Naive thymus-derived CD8-positive, alpha-beta T cell (primary cell): ENCODE measurements around the gene HOXA2. TPM values are rescaled to one million over a fixed set of nuclear protein-coding genes. Genes with fewer than 3 reads are reported as not detected.
A peak's percentile ranks its signal among the peaks of the same experiment; 100 is the strongest.

Source experiments
- ATAC-seq, 2 donors: fragments of 150-1000 bp; cut with Tn5 transposase in 1 of 2; sonication (Bioruptor Pico), chemical (Tn5 transposase) in 1 of 2; 1 replicate in 1 of 2; 2 replicates in 1 of 2; pipeline ENCODE4 v1.10.0; 2021; ENCODE audit warnings: mild to moderate bottlenecking in 2 of 2, moderate library complexity in 2 of 2
- POLR2A ChIA-PET: fragments of 350-600 bp; sonication (Branson Sonifier 250); formaldehyde crosslinking; loops from one replicate; lab custom pipeline; 2021; ENCODE audit warnings: antibody characterized with exemption; lab: Charles Lee
- DNase-seq, 10 donors: peaks; one replicate each; pipeline versions ENCODE4 v3.0.0 to v3.0.0-alpha.2; 2020 to 2022
- H3K27ac Mint-ChIP-seq, 10 donors: one replicate each; pipeline ENCODE4 v1.8.0; 2020 to 2022; ENCODE audit warnings: mild to moderate bottlenecking in 10 of 10, mixed read lengths in 10 of 10, moderate library complexity in 4 of 10, inconsistent platforms in 1 of 10
- H3K27me3 Mint-ChIP-seq, 5 donors: one replicate each; pipeline ENCODE4 v1.8.0; 2021 to 2022; ENCODE audit warnings: mixed read lengths in 5 of 5
- H3K36me3 Mint-ChIP-seq, 3 donors: one replicate each; pipeline ENCODE4 v1.8.0; 2020 to 2022; ENCODE audit warnings: mixed read lengths in 3 of 3, mild to moderate bottlenecking in 2 of 3, inconsistent platforms in 1 of 3
- H3K4me1 Mint-ChIP-seq, 4 donors: one replicate each; pipeline ENCODE4 v1.8.0; 2021 to 2022; ENCODE audit warnings: mixed read lengths in 4 of 4
- H3K4me3 Mint-ChIP-seq, 10 donors: one replicate each; pipeline ENCODE4 v1.8.0; 2020 to 2022; ENCODE audit warnings: mild to moderate bottlenecking in 10 of 10, mixed read lengths in 10 of 10, moderate library complexity in 6 of 10, inconsistent platforms in 1 of 10
- H3K9me3 Mint-ChIP-seq, 9 donors: one replicate each; pipeline ENCODE4 v1.8.0; 2020 to 2022; ENCODE audit warnings: mixed read lengths in 9 of 9, mild to moderate bottlenecking in 3 of 9, inconsistent platforms in 1 of 9, moderate library complexity in 1 of 9
- polyA plus RNA-seq, 3 donors: library from polyadenylated mRNA; unstranded; fragments of 300-500 nt; fragmentation: Illumina TruSeq; gene quantifications; one replicate each; pipeline ENCODE4 v1.2.3, GENCODE V29; 2021
- total RNA-seq, 8 experiments: library from RNA in 2 of 8; stranded (reverse) in 2 of 8; gene quantifications; one replicate each; pipeline ENCODE4 v1.2.3 and lab custom pipeline; 2021 to 2026

Gene HOXA2
- total and polyA plus RNA-seq, 5 experiments from 2014 or later: not detected

GRCh38 chr7:27129729-27130539 lies 27.5 kb upstream of the HOXA2 start:
- Mint-ChIP-seq H3K9me3 (no peaks in the 10 kb centered on the region), H3K27me3 (peaks cover 14 to 69% (median 38%) of the 10 kb centered on the region in 5 donors), H3K4me3 (peak overlapping the region in 9 of 10 donors; percentile 22 to 68 (median 52)), H3K36me3 (no peaks in the 10 kb centered on the region), H3K4me1 (peaks cover 0 to 10% (median 3%) of the 10 kb centered on the region in 4 donors), H3K27ac (peak overlapping the region in 1 of 10 donors; percentile 8)
- peak; percentile 31 to 57 for ATAC-seq
- POLR2A ChIA-PET: interaction anchor here (0.8 kb wide), 1 partner anchor 34 kb away, joined by 3 read pairs; the partner anchor contains the start of gene HOXA1
- peak in 2 of 10 donors; percentile 32 for DNase-seq

DNA sequence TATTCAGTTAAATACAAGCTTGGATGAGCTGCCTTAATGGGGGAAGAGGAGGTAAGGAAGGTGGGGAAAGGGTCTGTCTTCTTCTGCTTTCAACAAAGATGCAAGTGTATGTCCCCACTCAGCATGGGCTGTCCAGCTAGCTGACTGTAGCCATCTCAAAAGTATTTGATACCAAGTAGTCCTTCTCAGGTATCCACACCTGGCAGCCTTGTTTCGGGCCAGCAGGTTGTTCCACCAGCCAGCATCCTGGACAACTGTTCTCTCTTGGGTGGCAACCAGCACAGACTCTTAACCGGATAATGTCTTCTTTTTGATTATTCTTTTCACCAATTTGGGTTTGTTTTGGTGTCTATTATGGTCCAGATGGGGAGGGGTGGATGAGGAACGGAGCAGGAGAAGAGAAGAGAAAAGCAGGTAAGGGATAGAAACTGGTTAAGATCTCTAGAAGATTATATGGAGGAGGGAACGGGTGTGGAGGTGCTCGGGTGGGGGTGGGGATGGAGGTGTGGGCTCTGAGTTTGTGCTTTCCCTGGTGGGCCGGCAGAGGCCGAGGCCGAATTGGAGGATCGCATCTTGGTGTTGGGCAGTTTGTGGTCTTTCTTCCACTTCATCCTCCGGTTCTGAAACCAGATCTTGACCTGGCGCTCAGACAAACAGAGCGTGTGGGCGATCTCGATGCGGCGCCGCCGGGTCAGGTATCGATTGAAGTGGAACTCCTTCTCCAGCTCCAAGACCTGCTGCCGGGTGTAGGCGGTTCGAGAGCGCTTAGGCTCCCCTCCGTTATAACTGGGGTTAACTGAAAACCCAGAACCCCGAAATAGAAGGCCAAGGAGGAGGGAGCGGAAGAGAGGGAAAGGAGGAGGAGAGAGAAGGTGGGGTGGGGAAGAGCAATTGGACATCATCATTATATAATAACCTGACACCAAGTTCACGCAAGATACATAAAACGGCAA lies 26.6 kb upstream of the HOXA2 start:
- POLR2A ChIA-PET: interaction anchor here (0.8 kb wide), 1 partner anchor 32 kb away, joined by 3 read pairs; no protein-coding TSS in a partner anchor
- Mint-ChIP-seq H3K27me3 (peaks cover 12 to 69% (median 35%) of the 10 kb centered on the region in 5 donors), H3K36me3 (no peaks in the 10 kb centered on the region), H3K4me3 (peak overlapping the region; percentile 22 to 68 (median 52)), H3K4me1 (peaks cover 0 to 5% (median 2%) of the 10 kb centered on the region in 4 donors), H3K9me3 (no peaks in the 10 kb centered on the region), H3K27ac (peak overlapping the region in 2 of 10 donors; percentile 8 to 74)
- ATAC-seq (no peak), DNase-seq (no peak)

DNA sequence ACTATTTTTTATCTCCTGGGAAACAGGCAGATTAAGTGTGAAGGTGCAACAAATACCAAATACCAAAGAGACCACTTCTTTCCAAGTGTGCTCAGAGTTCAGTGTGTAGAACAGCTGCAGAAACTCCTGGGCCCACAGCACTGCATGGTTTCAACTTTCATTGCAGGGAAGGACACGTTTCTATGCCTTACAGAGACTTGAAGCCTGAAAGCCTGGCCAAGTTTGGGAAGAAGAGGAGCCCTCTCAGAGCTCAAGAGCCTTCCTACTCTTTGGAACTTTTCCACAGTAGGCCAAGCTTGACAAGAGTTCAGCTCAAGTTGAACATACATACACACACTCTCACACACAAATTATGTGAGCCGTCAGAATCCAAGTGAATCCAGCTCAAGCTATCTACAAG lies 25.6 kb upstream of the HOXA2 start:
- POLR2A ChIA-PET: no interaction called here
- no peak overlapping the region for H3K4me3 Mint-ChIP-seq

DNA sequence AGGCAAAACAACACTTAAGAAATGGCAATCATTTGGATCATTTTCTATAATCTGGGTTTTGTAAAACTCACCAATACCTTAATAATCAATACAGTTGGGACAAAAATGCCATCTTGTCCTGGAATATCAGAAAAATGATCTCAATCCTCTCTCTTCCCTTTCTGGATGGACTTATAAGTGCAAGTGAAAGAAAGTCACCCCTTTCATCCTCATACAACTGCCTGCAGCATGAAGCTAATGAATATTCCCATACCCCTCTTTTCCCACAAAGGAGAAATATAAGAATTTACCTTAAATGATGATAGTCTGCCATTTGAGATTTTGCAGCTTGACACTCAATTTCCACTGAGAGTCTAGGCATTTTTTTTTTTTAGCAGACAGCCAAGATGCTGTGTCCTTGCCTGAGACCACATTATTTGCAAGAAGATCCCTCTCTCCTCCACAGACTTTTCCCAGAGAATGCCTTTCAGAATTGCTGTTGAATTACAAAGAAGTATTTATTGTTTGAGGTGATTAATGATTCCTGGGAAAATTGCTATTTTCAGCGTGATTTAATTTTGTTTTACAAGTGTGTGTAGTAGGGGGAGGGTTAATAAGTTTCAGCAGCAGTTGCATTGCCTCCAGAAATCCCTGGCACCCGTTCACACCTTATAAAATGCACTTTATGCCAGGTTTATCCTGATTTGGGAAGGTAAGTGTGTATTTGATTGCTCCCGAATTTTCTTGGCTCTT lies 24.3 kb upstream of the HOXA2 start:
- Mint-ChIP-seq H3K36me3 (no peaks in the 10 kb centered on the region), H3K27ac (no peak overlapping the region), H3K4me3 (no peak overlapping the region), H3K4me1 (peaks cover 0 to 5% (median 2%) of the 10 kb centered on the region in 4 donors), H3K9me3 (no peaks in the 10 kb centered on the region), H3K27me3 (peaks cover 8 to 55% (median 27%) of the 10 kb centered on the region in 5 donors)
- DNase-seq (no peak), ATAC-seq (no peak)
- POLR2A ChIA-PET: no interaction called here

More for the DNA sequence above, 25.6 kb upstream of the HOXA2 start:
- peaks cover 0 to 5% (median 2%) of the 10 kb centered on the region in 4 donors for H3K4me1 Mint-ChIP-seq
- H3K27me3 Mint-ChIP-seq: peaks cover 10 to 66% (median 28%) of the 10 kb centered on the region in 5 donors
- H3K27ac Mint-ChIP-seq: no peak overlapping the region
- no peaks in the 10 kb centered on the region for H3K36me3 Mint-ChIP-seq
- no peak for ATAC-seq
- no peak for DNase-seq
- no peaks in the 10 kb centered on the region for H3K9me3 Mint-ChIP-seq

GRCh38 chr7:27125986-27126394 lies 23.5 kb upstream of the HOXA2 start:
- ATAC-seq (no peak), DNase-seq (no peak)
- Mint-ChIP-seq H3K9me3 (no peaks in the 10 kb centered on the region), H3K4me1 (no peaks in the 10 kb centered on the region), H3K27ac (no peak overlapping the region), H3K36me3 (no peaks in the 10 kb centered on the region), H3K27me3 (peaks cover 6 to 53% (median 21%) of the 10 kb centered on the region in 5 donors), H3K4me3 (no peak overlapping the region)
- POLR2A ChIA-PET: no interaction called here

- ATAC-seq (no peak), DNase-seq (no peak)
- no peak overlapping the region for H3K4me3 Mint-ChIP-seq
- peaks cover 6 to 53% (median 21%) of the 10 kb centered on the region in 5 donors for H3K27me3 Mint-ChIP-seq
- no peaks in the 10 kb centered on the region for H3K36me3 Mint-ChIP-seq
- no peaks in the 10 kb centered on the region for H3K4me1 Mint-ChIP-seq
- H3K27ac Mint-ChIP-seq: no peak overlapping the region
- POLR2A ChIA-PET: no interaction called here
- H3K9me3 Mint-ChIP-seq: no peaks in the 10 kb centered on the region
Observed at GRCh38 chr7:27124902-27125689, 22.6 kb upstream of the HOXA2 start.

DNA sequence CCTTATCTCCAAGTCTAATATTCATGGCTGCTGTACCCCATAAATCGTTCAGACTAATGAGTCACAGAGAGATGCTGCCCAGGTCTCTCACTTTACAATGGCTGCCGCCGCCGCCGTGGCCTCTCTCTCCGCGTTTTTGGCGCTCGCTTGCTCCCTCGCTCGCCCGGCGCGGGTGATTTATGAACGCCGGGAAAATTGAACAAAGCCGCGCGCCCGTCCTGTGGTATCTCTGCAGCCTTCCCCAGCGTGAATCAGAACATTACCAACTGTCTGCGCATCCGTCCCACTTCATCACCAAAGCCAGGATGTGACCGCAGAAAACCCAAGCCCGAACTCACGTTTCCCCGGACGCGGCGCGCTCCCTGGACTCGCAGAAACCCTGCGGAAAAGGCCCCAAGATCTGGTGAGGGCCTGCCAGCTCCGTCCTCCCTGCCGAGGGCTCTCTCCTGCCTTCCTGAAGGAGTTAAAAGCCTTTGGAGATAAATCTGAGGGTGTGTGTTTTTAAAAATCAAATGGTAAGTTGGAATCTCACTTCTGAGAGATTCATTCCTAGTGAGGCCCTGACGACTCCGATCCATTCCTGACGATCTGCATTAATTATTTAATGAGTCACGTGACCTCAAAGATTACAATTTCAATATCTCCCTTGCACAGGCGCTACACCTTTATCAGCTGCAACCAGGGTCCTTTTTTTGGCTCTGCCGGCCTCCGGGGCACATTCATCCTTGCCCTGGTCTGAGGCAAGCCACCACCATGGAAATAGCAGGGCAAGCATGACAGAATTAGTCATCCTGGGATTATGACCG lies 21.8 kb upstream of the HOXA2 start:
- DNase-seq: no peak
- no peaks in the 10 kb centered on the region for H3K4me1 Mint-ChIP-seq
- H3K27me3 Mint-ChIP-seq: peaks cover 6 to 51% (median 21%) of the 10 kb centered on the region in 5 donors
- POLR2A ChIA-PET: no interaction called here
- H3K9me3 Mint-ChIP-seq: no peaks in the 10 kb centered on the region
- ATAC-seq: no peak
- H3K36me3 Mint-ChIP-seq: no peaks in the 10 kb centered on the region
- no peak overlapping the region for H3K27ac Mint-ChIP-seq
- no peak overlapping the region for H3K4me3 Mint-ChIP-seq

DNA sequence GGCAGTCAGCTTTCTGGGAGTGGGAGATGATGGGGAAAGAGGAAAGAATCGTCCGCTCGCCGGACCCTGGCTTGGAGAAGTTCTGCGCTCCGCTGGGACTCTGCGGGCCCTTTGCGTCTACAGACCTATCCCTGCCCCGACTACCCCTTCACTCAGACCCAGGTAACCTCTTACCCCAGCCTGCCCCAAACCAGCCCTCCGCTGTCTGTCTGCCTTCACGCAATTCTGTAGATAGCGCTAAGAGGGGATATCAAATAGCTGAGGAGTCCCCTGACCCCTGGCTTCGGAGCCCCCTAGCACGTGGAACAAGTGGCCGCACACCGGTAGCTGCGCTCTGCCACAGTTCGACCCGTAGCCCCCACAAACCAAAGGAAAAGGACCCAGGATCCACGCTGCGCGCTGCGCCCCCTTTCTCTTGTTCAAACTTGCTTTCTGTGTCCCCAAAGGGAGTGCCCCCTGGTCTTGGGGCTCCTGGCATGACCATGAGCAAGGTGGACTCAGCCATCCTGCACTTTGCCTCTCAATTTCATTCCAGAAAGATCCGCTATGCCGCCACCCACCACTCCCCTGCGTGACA lies 21.1 kb upstream of the HOXA2 start:
- no peak overlapping the region for H3K27ac Mint-ChIP-seq
- H3K27me3 Mint-ChIP-seq: peaks cover 3 to 44% (median 18%) of the 10 kb centered on the region in 5 donors
- H3K36me3 Mint-ChIP-seq: no peaks in the 10 kb centered on the region
- DNase-seq (no peak), ATAC-seq (no peak)
- H3K4me1 Mint-ChIP-seq: no peaks in the 10 kb centered on the region
- H3K9me3 Mint-ChIP-seq: no peaks in the 10 kb centered on the region
- no peak overlapping the region for H3K4me3 Mint-ChIP-seq
- POLR2A ChIA-PET: no interaction called here

DNA sequence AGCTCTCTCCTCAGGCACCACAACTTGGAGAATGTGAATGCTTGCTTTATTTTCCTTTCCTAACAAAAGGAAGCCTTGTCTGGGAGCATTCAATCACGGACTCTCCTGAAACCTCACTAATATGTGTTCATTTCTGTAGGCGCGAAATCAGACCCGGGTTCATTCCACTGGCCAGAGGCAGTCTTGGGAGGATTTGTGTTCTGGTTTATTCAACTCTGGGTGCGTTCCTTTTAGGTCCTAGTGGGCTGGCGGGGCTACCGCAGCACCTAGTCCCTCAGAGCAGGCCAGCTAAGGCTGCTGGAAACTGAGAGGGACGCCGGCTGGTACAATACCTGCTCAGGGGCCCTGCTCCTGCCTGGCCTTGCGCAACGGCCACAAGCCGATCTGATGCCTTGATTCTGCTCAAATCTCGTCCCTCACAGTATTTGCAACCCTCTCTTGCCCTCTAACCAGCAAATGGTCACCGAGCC lies 20.6 kb upstream of the HOXA2 start:
- Mint-ChIP-seq H3K9me3 (no peaks in the 10 kb centered on the region), H3K4me3 (no peak overlapping the region), H3K36me3 (no peaks in the 10 kb centered on the region), H3K4me1 (no peaks in the 10 kb centered on the region), H3K27ac (no peak overlapping the region), H3K27me3 (peaks cover 3 to 39% (median 23%) of the 10 kb centered on the region in 5 donors)
- POLR2A ChIA-PET: no interaction called here
- ATAC-seq: no peak
- no peak for DNase-seq

DNA sequence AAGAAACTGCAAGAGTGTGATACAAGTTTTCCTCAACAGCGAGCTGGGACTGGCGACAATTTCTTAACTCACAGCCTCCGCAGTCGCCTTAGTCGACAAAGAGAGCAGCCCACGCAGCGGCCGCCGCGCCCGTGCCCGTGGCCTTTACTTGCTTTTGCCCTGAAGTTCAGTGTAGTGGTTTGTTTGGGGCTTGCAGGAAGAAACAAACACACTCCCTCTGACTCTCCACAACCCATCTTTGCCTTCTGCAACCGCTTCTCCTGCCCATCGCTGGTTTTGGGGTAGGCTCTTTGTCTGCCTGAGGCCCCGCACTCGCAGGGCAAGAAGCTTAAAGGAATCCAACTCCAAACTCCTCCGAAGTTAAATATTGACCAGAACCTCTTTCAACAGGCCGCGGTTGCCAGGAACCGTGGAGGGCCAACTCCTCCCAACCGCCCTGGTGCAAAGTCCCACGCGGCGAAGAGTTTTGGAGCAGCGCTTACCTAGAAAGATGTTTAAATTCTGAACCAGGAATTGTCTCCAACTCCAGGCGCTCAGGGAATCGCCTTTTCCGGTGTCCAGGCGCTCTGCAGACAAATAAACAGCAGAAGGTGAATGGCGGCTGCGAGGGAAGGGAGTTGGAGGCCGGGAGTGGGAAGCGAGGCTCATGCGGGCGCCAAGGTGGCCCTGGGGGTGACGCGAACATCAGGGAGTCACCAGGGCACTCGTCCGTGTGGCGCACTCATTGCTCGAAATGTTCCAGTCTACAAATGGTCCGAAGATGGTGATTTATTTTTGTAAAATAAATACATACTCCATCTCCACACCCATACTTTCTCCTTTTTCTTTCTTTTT lies 19.8 kb upstream of the HOXA2 start:
- H3K4me1 Mint-ChIP-seq: no peaks in the 10 kb centered on the region
- POLR2A ChIA-PET: no interaction called here
- H3K27me3 Mint-ChIP-seq: peaks cover 3 to 32% (median 18%) of the 10 kb centered on the region in 5 donors

More for the DNA sequence above, 19.8 kb upstream of the HOXA2 start:
- DNase-seq: no peak
- Mint-ChIP-seq H3K9me3 (no peaks in the 10 kb centered on the region), H3K27ac (no peak overlapping the region), H3K36me3 (no peaks in the 10 kb centered on the region), H3K4me3 (no peak overlapping the region)
- no peak for ATAC-seq
